Measurements from ENCODE around the gene PSD. TPM values are rescaled to one million over a fixed set of nuclear protein-coding genes. Genes with fewer than 3 reads are reported as not detected.

PSD gene
- total RNA-seq, 2 experiments from 2014 or later = 2.2 to 10.2 TPM

DNA sequence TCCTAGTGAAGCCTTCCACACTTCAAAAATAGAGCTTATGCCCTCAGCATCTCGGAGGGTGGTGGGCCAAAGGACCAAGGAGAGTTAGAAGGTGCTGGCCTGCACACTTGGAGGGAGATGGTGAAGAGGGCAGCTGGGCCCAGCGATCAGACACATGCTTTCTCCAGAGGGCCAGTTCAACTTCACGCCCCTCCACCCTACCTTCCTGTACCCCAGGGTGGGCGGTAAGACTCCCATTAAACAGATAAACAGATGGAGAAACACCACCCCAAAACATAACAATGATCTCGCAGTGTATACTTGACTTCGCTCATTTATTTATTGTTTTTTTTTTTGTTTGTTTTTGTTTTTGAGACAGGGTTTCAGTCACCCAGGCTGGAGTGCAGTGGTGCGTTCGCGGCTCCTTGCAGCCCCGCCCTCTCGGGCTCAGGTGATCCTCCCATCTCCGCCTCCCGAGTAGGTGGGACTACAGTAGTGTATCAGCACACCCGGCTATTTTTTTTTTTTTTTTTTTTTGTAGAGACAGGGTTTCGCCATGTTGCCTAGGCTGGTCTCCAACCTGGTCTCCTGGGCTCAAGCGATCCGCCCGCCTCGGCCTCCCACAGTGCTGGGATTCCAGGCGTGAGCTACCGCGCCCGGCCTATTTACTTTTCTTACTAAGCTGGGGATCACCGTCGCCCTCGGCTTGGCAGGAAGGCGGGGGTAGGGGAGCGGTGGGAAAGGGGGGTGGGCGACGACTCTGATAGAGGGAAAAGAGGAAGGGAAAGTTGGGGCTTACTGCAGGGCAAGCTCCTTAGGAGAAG lies 30.9 kb upstream of the PSD start:
- BruUV-seq (replicated peaks) = TSS peak; percentile 84
- H3K4me3 ChIP-seq (ENCODE audit: low read depth, low read length, poor library complexity, severe bottlenecking) = peak overlapping the region; percentile 96
- TF ChIP-seq, protein P1, sequence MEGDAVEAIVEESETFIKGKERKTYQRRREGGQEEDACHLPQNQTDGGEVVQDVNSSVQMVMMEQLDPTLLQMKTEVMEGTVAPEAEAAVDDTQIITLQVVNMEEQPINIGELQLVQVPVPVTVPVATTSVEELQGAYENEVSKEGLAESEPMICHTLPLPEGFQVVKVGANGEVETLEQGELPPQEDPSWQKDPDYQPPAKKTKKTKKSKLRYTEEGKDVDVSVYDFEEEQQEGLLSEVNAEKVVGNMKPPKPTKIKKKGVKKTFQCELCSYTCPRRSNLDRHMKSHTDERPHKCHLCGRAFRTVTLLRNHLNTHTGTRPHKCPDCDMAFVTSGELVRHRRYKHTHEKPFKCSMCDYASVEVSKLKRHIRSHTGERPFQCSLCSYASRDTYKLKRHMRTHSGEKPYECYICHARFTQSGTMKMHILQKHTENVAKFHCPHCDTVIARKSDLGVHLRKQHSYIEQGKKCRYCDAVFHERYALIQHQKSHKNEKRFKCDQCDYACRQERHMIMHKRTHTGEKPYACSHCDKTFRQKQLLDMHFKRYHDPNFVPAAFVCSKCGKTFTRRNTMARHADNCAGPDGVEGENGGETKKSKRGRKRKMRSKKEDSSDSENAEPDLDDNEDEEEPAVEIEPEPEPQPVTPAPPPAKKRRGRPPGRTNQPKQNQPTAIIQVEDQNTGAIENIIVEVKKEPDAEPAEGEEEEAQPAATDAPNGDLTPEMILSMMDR (conservative IDR thresholded peaks at IDR 0.05; ENCODE audit: low read length) = no peak
- TF ChIP-seq EZH2phosphoT487 (IDR thresholded peaks at IDR 0.05; ENCODE audit: borderline replicate concordance, low read depth, low read length) = no peak
- peak; percentile 91 for DNase-seq (ENCODE audit: low spot score)
- H3K27ac ChIP-seq (ENCODE audit: low read depth, low read length, poor library complexity, severe bottlenecking) = peak overlapping the region; percentile 83
- H4K20me1 ChIP-seq (ENCODE audit: insufficient read depth, low read length) = no peaks in the 10 kb centered on the region
- H3K9me2 ChIP-seq (ENCODE audit: insufficient read depth, low read length) = no peaks in the 10 kb centered on the region
- ChIA-PET POLR2A (interaction anchor here (0.7 to 4.3 kb wide), 14 partner anchors 8 to 717 kb away, joined by 3 to 49 read pairs (median 4); no protein-coding TSS in a partner anchor), CTCF (ENCODE audit: unreplicated experiment) (interaction anchor here (0.7 to 0.8 kb wide), 3 partner anchors 14 to 106 kb away, joined by 3 to 4 read pairs (median 4); no protein-coding TSS in a partner anchor)
- peaks cover 33% of the 10 kb centered on the region for H3K4me1 ChIP-seq (ENCODE audit: insufficient read depth, low read length, poor library complexity, severe bottlenecking)
- H3K36me3 ChIP-seq (ENCODE audit: insufficient read depth, low read length) = peaks cover 30% of the 10 kb centered on the region
- peak overlapping the region; percentile 75 for H3K4me2 ChIP-seq (ENCODE audit: low read length)
- no peaks in the 10 kb centered on the region for H3K9me3 ChIP-seq (ENCODE audit: low read length)
- H3K79me2 ChIP-seq (ENCODE audit: insufficient read depth, low read depth, low read length) = peaks cover 13% of the 10 kb centered on the region
- intact Hi-C loops (cut with micrococcal nuclease; ENCODE audit: unreplicated experiment) = loop anchor here (1.0 to 5.0 kb wide), 5 partner anchors 12 to 198 kb away; partner anchors contain the start of genes ACTR1A, CUEDC2 and SUFU
- H2AFZ ChIP-seq (ENCODE audit: low read length) = peak overlapping the region; percentile 95

DNA sequence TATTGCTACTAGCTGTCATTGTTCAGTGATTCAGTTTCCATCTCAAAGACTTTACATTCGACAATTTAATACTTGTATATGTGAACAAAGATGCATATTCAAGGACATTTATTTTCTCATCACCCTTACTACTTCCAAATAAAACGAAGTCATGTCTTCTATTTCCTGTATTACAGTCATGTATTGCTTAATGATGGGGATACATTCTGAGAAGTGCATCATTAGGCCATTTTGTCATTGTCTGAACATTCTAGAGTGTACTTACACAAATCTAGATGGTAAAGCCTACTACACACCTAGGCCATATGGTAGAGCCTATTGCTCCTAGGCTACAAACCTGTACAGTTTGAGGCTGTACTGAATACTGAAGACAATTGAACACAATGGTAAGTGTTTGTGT lies 26.3 kb upstream of the PSD start:
- POLR2A ChIA-PET = no interaction called here

More for the DNA sequence above, 26.3 kb upstream of the PSD start:
- Histone ChIP-seq H3K9me3 (ENCODE audit: low read length) (no peaks in the 10 kb centered on the region), H3K36me3 (ENCODE audit: insufficient read depth, low read length) (no peaks in the 10 kb centered on the region), H4K20me1 (ENCODE audit: insufficient read depth, low read length) (no peaks in the 10 kb centered on the region), H3K4me1 (ENCODE audit: insufficient read depth, low read length, poor library complexity, severe bottlenecking) (peaks cover 19% of the 10 kb centered on the region), H3K9me2 (ENCODE audit: insufficient read depth, low read length) (no peaks in the 10 kb centered on the region), H2AFZ (ENCODE audit: low read length) (no peak overlapping the region), H3K79me2 (ENCODE audit: insufficient read depth, low read depth, low read length) (no peaks in the 10 kb centered on the region), H3K4me2 (ENCODE audit: low read length) (no peak overlapping the region), H3K27ac (ENCODE audit: low read depth, low read length, poor library complexity, severe bottlenecking) (no peak overlapping the region), H3K4me3 (ENCODE audit: low read depth, low read length, poor library complexity, severe bottlenecking) (no peak overlapping the region)
- DNase-seq (ENCODE audit: low spot score) = no peak
- TF ChIP-seq, protein P1 (conservative IDR thresholded peaks at IDR 0.05; ENCODE audit: low read length) = no peak
- no peak for TF ChIP-seq EZH2phosphoT487 (IDR thresholded peaks at IDR 0.05; ENCODE audit: borderline replicate concordance, low read depth, low read length)
- intact Hi-C loops (cut with micrococcal nuclease; ENCODE audit: unreplicated experiment) = no loop called here
- CTCF ChIA-PET (ENCODE audit: unreplicated experiment) = no interaction called here
- BruUV-seq (replicated peaks) = no TSS peak

All from OCI-LY7 (cell line).